B cell (primary cell): ENCODE measurements around the gene CHD5.

Experiments
- EZH2 ChIP-seq: IDR thresholded peaks from 2 replicates; pipeline ENCODE4 v1.6.1; 2012; ENCODE audit warnings: borderline replicate concordance, low read depth, mild to moderate bottlenecking, moderate library complexity, low read length; ENCODE audit not compliant: insufficient read depth, poor library complexity, severe bottlenecking
- TF ChIP-seq, protein P1 (sequence below): fragments of 200-600 bp; IDR thresholded peaks from one replicate; pipeline ENCODE4 v1.8.0; 2022; ENCODE audit warnings: antibody characterized with exemption, mild to moderate bottlenecking

DNA sequence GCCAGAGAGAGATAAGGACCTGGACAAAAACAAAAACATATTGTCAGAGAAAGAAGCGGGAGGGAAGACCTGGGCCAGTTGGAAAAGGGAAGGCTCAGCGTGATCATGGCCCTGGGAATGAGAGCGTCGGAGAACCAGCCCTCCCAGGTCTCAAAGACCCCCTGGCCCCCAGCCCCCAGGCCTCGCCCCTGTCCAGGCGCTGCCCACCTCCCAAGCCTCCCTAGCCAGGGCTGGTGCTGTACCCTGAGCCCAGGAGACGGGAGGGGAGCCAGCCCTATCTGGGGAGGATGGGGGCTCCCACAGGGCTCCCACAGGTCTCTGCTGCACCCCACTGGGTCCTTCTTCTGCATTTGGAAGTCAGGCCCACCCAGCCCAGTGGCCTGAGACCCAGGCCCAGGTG, 15.1 kb downstream of the CHD5 start:
- TF ChIP-seq, protein P1, sequence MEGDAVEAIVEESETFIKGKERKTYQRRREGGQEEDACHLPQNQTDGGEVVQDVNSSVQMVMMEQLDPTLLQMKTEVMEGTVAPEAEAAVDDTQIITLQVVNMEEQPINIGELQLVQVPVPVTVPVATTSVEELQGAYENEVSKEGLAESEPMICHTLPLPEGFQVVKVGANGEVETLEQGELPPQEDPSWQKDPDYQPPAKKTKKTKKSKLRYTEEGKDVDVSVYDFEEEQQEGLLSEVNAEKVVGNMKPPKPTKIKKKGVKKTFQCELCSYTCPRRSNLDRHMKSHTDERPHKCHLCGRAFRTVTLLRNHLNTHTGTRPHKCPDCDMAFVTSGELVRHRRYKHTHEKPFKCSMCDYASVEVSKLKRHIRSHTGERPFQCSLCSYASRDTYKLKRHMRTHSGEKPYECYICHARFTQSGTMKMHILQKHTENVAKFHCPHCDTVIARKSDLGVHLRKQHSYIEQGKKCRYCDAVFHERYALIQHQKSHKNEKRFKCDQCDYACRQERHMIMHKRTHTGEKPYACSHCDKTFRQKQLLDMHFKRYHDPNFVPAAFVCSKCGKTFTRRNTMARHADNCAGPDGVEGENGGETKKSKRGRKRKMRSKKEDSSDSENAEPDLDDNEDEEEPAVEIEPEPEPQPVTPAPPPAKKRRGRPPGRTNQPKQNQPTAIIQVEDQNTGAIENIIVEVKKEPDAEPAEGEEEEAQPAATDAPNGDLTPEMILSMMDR = no peak
- TF ChIP-seq EZH2 = no peak
